ENCODE results near the gene PRSS38. TPM values are rescaled to one million over a fixed set of nuclear protein-coding genes. Genes with fewer than 3 reads are reported as not detected.

Gene PRSS38
- polyA plus RNA-seq, 1 donor (not counting 4 experiments of a cell fraction or from before 2014, with no cell fraction given), result not detected

- Histone ChIP-seq H3K4me1 (ENCODE audit: control insufficient read depth, extremely low read depth, insufficient read depth, low read length) (peaks cover 17% of the 10 kb centered on the region), H3K27ac (ENCODE audit: control insufficient read depth, insufficient read depth, low read length) (no peak overlapping the region), H3K9me3 (ENCODE audit: control insufficient read depth, low read depth, low read length) (no peaks in the 10 kb centered on the region), H3K36me3 (ENCODE audit: control insufficient read depth in 2 of 2, extremely low read depth in 1 of 2, insufficient read depth in 2 of 2, low read length in 2 of 2) (no peaks in the 10 kb centered on the region), H3K9me1 (ENCODE audit: control insufficient read depth, extremely low read depth, insufficient read depth, low read length) (no peaks in the 10 kb centered on the region), H2AFZ (ENCODE audit: control insufficient read depth, low read length) (no peak overlapping the region), H3K4me2 (ENCODE audit: control insufficient read depth, extremely low read depth, insufficient read depth, low read depth, low read length) (no peak overlapping the region), H3K27me3 (ENCODE audit: control insufficient read depth, extremely low read depth, insufficient read depth, low read length) (no peaks in the 10 kb centered on the region), H3K4me3 (ENCODE audit: control insufficient read depth in 2 of 3, extremely low read depth in 1 of 3, insufficient read depth in 2 of 3, low read depth in 1 of 3, low read length in 3 of 3) (no peak overlapping the region), H3K9ac (ENCODE audit: control insufficient read depth, extremely low read depth, insufficient read depth, low read length) (no peak overlapping the region), H4K20me1 (ENCODE audit: control insufficient read depth, extremely low read depth, insufficient read depth, low read length) (no peaks in the 10 kb centered on the region), H3K79me2 (ENCODE audit: control insufficient read depth, insufficient read depth, low read length) (no peaks in the 10 kb centered on the region)
- FAIRE-seq, result no peak
- dilution Hi-C loops (cut with MboI; ENCODE audit: extremely low pct_ligation_motif_present, low sequenced_read_pairs), result no loop called here
- TF ChIP-seq EZH2 (IDR thresholded peaks at IDR 0.05; ENCODE audit: low read length) (no peak), CTCF (optimal IDR thresholded peaks at IDR 0.05 in 1 of 3, IDR thresholded peaks at IDR 0.05 in 1 of 3, conservative IDR thresholded peaks at IDR 0.05 in 1 of 3; ENCODE audit: extremely low read depth in 1 of 3, insufficient read depth in 2 of 3, low read length in 3 of 3) (no peak)
- DNase-seq (ENCODE audit: low read depth, low spot score), result no peak
Observed at GRCh38 chr1:227887697-227888403, 72.4 kb downstream of the PRSS38 start.

GRCh38 chr1:227888404-227889046 lies 73.0 kb downstream of the PRSS38 start:
- H3K4me2 ChIP-seq (ENCODE audit: control insufficient read depth, extremely low read depth, insufficient read depth, low read depth, low read length), result no peak overlapping the region
- H3K4me1 ChIP-seq (ENCODE audit: control insufficient read depth, extremely low read depth, insufficient read depth, low read length), result peaks cover 16% of the 10 kb centered on the region
- H3K4me3 ChIP-seq (ENCODE audit: control insufficient read depth in 2 of 3, extremely low read depth in 1 of 3, insufficient read depth in 2 of 3, low read depth in 1 of 3, low read length in 3 of 3), result no peak overlapping the region
- H3K36me3 ChIP-seq (ENCODE audit: control insufficient read depth in 2 of 2, extremely low read depth in 1 of 2, insufficient read depth in 2 of 2, low read length in 2 of 2), result no peaks in the 10 kb centered on the region
- H3K79me2 ChIP-seq (ENCODE audit: control insufficient read depth, insufficient read depth, low read length), result no peaks in the 10 kb centered on the region
- peaks cover 3% of the 10 kb centered on the region for H3K27me3 ChIP-seq (ENCODE audit: control insufficient read depth, extremely low read depth, insufficient read depth, low read length)
- no peak for TF ChIP-seq CTCF (optimal IDR thresholded peaks at IDR 0.05 in 1 of 3, IDR thresholded peaks at IDR 0.05 in 1 of 3, conservative IDR thresholded peaks at IDR 0.05 in 1 of 3; ENCODE audit: extremely low read depth in 1 of 3, insufficient read depth in 2 of 3, low read length in 3 of 3)
- TF ChIP-seq EZH2 (IDR thresholded peaks at IDR 0.05; ENCODE audit: low read length), result no peak
- dilution Hi-C loops (cut with MboI; ENCODE audit: extremely low pct_ligation_motif_present, low sequenced_read_pairs), result no loop called here
- DNase-seq (ENCODE audit: low read depth, low spot score), result no peak
- H4K20me1 ChIP-seq (ENCODE audit: control insufficient read depth, extremely low read depth, insufficient read depth, low read length), result no peaks in the 10 kb centered on the region
- no peak overlapping the region for H3K27ac ChIP-seq (ENCODE audit: control insufficient read depth, insufficient read depth, low read length)
- H3K9ac ChIP-seq (ENCODE audit: control insufficient read depth, extremely low read depth, insufficient read depth, low read length), result no peak overlapping the region
- H2AFZ ChIP-seq (ENCODE audit: control insufficient read depth, low read length), result no peak overlapping the region
- H3K9me1 ChIP-seq (ENCODE audit: control insufficient read depth, extremely low read depth, insufficient read depth, low read length), result no peaks in the 10 kb centered on the region
- FAIRE-seq, result no peak
- no peaks in the 10 kb centered on the region for H3K9me3 ChIP-seq (ENCODE audit: control insufficient read depth, low read depth, low read length)
